Measurements from ENCODE around the gene FRMD7. TPM values are rescaled to one million over a fixed set of nuclear protein-coding genes. Genes with fewer than 3 reads are reported as not detected.

The FRMD7 gene, protein sequence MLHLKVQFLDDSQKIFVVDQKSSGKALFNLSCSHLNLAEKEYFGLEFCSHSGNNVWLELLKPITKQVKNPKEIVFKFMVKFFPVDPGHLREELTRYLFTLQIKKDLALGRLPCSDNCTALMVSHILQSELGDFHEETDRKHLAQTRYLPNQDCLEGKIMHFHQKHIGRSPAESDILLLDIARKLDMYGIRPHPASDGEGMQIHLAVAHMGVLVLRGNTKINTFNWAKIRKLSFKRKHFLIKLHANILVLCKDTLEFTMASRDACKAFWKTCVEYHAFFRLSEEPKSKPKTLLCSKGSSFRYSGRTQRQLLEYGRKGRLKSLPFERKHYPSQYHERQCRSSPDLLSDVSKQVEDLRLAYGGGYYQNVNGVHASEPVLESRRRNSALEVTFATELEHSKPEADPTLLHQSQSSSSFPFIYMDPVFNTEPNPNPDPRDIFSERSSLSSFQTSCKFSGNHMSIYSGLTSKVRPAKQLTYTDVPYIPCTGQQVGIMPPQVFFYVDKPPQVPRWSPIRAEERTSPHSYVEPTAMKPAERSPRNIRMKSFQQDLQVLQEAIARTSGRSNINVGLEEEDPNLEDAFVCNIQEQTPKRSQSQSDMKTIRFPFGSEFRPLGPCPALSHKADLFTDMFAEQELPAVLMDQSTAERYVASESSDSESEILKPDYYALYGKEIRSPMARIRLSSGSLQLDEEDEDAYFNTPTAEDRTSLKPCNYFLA
- under 0.01 and 0.05 TPM in 2 replicates for total RNA-seq

DNA sequence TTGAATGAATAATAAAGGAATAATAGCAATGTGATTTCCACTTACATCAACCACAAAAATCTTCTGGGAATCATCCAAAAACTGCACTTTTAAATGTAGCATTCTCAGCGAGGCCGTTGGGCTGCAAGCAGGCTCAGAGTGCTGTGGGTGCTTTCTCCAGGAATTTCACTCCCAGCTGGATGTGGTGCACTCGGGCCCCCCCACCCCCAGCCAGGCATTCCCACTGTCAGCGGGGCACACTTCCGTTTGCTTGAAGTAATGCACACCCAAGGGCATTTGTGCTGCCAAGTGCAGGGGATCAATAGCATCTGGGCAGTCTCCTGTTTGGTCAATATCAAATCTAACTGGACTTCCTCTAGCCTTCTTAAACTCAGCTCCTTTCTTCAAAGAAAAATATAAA is at the start of gene FRMD7:
Gene FRMD7, minus strand, starts transcription at position 278 of the 400 bp plus-strand sequence. Its CDS starts 176 bp downstream, at position 102.

Other genes starting within 250 kb of the FRMD7 start
- 33.7 and 41.6 TPM in 2 replicates for gene STK26, start 104.7 kb downstream of the FRMD7 start, total RNA-seq
- gene RAP2C, start 91.4 kb upstream of the FRMD7 start, total RNA-seq, result 29.3 and 30.9 TPM in 2 replicates

Measured in smooth muscle cell of the umbilical artery (primary cell).